Measurements from ENCODE around the gene OXTR. TPM values are rescaled to one million over a fixed set of nuclear protein-coding genes. Genes with fewer than 3 reads are reported as not detected.

OXTR gene
- total and polyA plus RNA-seq, 4 donors: 0.49 to 3.5 (median 1.9) TPM

DNA sequence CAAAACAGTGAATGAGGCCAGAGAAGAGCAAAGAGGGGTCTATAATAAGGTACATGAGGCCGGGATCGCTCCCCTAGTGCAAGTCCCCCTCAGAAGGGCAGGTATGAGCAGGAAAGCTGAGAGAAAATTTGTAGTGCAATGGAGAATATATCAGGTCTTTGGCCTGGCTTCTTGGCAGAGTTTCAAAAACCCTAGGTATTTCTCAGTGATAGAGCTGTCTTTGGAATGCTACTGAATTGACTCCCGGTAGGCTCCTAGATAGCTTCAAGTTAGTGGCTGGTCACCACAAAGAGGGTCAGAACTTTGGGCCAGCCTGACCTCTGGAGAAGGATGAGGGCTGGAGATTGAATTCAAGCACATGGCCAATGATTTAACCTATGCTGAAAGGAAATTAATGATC lies 30.6 kb upstream of the OXTR start:
- no peak overlapping the region for H3K4me3 ChIP-seq
- 71 to 80% methylated on average over 3 of the region's 3 CpGs for whole genome bisulfite sequencing, 2 donors

DNA sequence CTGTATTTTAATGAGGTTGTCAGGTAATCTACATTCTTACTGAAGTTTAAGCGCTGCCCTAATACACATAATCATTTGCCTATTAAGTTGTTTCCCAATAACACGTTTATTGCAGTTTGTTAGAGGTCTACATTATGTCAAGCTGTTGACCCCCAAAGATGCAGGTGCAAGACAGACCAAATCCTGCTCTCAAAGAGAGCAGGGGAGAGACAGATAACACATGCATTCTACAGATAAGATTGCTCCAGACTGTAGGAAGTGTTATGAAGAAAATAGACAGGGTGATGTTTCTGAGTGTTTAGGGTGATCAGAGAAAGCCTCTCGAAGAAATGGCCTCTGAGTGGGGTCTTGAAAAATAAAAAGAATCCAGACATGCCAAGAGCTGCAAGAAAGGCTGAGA lies 24.8 kb upstream of the OXTR start:
- Histone ChIP-seq H3K36me3 (ENCODE audit: control insufficient read depth in 4 of 4, insufficient read depth in 4 of 4, low read length in 4 of 4) (no peaks in the 10 kb centered on the region), H3K9ac (ENCODE audit: insufficient read depth in 1 of 2, low read length in 2 of 2) (no peak overlapping the region), H3K4me1 (ENCODE audit: control insufficient read depth in 5 of 5, insufficient read depth in 5 of 5, low read length in 5 of 5) (no peaks in the 10 kb centered on the region), H3K4me3 (no peak overlapping the region), H3K27me3 (ENCODE audit: control insufficient read depth in 3 of 3, insufficient read depth in 3 of 3, low read length in 2 of 3) (no peaks in the 10 kb centered on the region), H3K27ac (ENCODE audit: low read depth in 1 of 2, low read length in 1 of 2) (no peak overlapping the region), H3K9me3 (ENCODE audit: control insufficient read depth in 4 of 4, insufficient read depth in 3 of 4, low read length in 3 of 4) (peaks cover 0 to 2% (median 0%) of the 10 kb centered on the region in 4 donors)
- DNase-seq: no peak
- TF ChIP-seq, protein P1, sequence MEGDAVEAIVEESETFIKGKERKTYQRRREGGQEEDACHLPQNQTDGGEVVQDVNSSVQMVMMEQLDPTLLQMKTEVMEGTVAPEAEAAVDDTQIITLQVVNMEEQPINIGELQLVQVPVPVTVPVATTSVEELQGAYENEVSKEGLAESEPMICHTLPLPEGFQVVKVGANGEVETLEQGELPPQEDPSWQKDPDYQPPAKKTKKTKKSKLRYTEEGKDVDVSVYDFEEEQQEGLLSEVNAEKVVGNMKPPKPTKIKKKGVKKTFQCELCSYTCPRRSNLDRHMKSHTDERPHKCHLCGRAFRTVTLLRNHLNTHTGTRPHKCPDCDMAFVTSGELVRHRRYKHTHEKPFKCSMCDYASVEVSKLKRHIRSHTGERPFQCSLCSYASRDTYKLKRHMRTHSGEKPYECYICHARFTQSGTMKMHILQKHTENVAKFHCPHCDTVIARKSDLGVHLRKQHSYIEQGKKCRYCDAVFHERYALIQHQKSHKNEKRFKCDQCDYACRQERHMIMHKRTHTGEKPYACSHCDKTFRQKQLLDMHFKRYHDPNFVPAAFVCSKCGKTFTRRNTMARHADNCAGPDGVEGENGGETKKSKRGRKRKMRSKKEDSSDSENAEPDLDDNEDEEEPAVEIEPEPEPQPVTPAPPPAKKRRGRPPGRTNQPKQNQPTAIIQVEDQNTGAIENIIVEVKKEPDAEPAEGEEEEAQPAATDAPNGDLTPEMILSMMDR (IDR thresholded peaks at IDR 0.05; ENCODE audit: control extremely low read depth, extremely low read depth): no peak
- no peak for ATAC-seq (ENCODE audit: insufficient read depth, low FRiP score)
- 83 to 84% methylated on average over 3 of the region's 3 CpGs for WGBS, 2 donors

More for the DNA sequence above, 30.6 kb upstream of the OXTR start:
- Histone ChIP-seq H3K9ac (ENCODE audit: insufficient read depth in 1 of 2, low read length in 2 of 2) (no peak overlapping the region), H3K4me1 (ENCODE audit: control insufficient read depth in 5 of 5, insufficient read depth in 5 of 5, low read length in 5 of 5) (no peaks in the 10 kb centered on the region), H3K9me3 (ENCODE audit: control insufficient read depth in 4 of 4, insufficient read depth in 3 of 4, low read length in 3 of 4) (peaks cover 0 to 8% (median 2%) of the 10 kb centered on the region in 4 donors), H3K27me3 (ENCODE audit: control insufficient read depth in 3 of 3, insufficient read depth in 3 of 3, low read length in 2 of 3) (no peaks in the 10 kb centered on the region), H3K27ac (ENCODE audit: low read depth in 1 of 2, low read length in 1 of 2) (no peak overlapping the region), H3K36me3 (ENCODE audit: control insufficient read depth in 4 of 4, insufficient read depth in 4 of 4, low read length in 4 of 4) (no peaks in the 10 kb centered on the region)
- ATAC-seq (ENCODE audit: insufficient read depth, low FRiP score) (no peak), DNase-seq (no peak)
- TF ChIP-seq, protein P1 (IDR thresholded peaks at IDR 0.05; ENCODE audit: control extremely low read depth, extremely low read depth): no peak

DNA sequence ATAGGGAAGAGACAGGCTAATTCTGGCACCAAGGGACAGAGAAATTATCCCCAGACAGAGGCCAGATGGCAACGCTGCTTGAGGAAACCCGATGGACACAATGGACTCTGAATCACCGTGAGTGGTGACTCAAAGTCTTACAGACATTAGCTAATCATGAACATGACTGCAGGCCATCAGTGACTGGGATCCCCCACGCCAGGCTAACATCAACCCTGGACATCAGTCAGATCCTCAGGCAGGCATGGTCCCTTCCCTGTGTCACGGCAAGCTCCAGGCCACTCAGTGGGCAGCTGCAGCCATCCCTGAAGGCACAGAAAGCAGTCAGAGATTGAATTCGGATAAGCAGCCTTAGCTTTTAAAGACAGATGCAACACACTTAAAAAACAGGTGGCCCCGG lies 23.8 kb upstream of the OXTR start:
- DNase-seq (no peak), ATAC-seq (ENCODE audit: insufficient read depth, low FRiP score) (no peak)
- no peak overlapping the region for H3K27ac ChIP-seq (ENCODE audit: low read depth in 1 of 2, low read length in 1 of 2)
- no peak overlapping the region for H3K4me3 ChIP-seq
- H3K4me1 ChIP-seq (ENCODE audit: control insufficient read depth in 5 of 5, insufficient read depth in 5 of 5, low read length in 5 of 5): no peaks in the 10 kb centered on the region
- no peaks in the 10 kb centered on the region for H3K27me3 ChIP-seq (ENCODE audit: control insufficient read depth in 3 of 3, insufficient read depth in 3 of 3, low read length in 2 of 3)
- peaks cover 0 to 2% (median 0%) of the 10 kb centered on the region in 4 donors for H3K9me3 ChIP-seq (ENCODE audit: control insufficient read depth in 4 of 4, insufficient read depth in 3 of 4, low read length in 3 of 4)
- H3K9ac ChIP-seq (ENCODE audit: insufficient read depth in 1 of 2, low read length in 2 of 2): no peak overlapping the region
- TF ChIP-seq, protein P1 (IDR thresholded peaks at IDR 0.05; ENCODE audit: control extremely low read depth, extremely low read depth): no peak
- H3K36me3 ChIP-seq (ENCODE audit: control insufficient read depth in 4 of 4, insufficient read depth in 4 of 4, low read length in 4 of 4): no peaks in the 10 kb centered on the region
- WGBS, 2 donors: 95 to 97% methylated on average over 7 of the region's 7 CpGs

DNA sequence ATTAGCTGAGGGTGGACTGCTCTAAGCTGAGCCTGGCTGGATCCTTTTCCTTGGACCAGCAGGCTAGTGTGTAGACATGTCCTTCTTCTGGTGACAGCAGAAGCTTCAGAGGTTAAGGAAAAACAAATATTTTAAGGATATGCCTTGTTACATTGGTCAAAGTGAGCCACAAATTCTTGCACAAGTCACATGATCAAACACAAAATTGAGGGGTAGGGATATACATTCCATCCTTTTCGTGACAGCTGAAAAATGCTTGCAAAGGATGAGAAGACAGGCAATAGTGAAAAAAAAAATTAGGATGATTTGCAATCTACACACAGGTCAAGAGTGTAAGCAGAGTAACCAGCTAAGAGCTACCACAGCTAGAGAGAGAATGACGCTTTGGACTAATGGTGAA lies 21.1 kb upstream of the OXTR start:
- no peaks in the 10 kb centered on the region for H3K36me3 ChIP-seq (ENCODE audit: control insufficient read depth in 4 of 4, insufficient read depth in 4 of 4, low read length in 4 of 4)
- ATAC-seq (ENCODE audit: insufficient read depth, low FRiP score) (no peak), DNase-seq (no peak)
- H3K4me1 ChIP-seq (ENCODE audit: control insufficient read depth in 5 of 5, insufficient read depth in 5 of 5, low read length in 5 of 5): no peaks in the 10 kb centered on the region
- no peak overlapping the region for H3K9ac ChIP-seq (ENCODE audit: insufficient read depth in 1 of 2, low read length in 2 of 2)
- H3K27me3 ChIP-seq (ENCODE audit: control insufficient read depth in 3 of 3, insufficient read depth in 3 of 3, low read length in 2 of 3): no peaks in the 10 kb centered on the region
- TF ChIP-seq, protein P1 (IDR thresholded peaks at IDR 0.05; ENCODE audit: control extremely low read depth, extremely low read depth): no peak
- H3K4me3 ChIP-seq: no peak overlapping the region
- WGBS, 2 donors: 89 to 93% methylated on average over 2 of the region's 2 CpGs
- H3K27ac ChIP-seq (ENCODE audit: low read depth in 1 of 2, low read length in 1 of 2): no peak overlapping the region
- no peaks in the 10 kb centered on the region for H3K9me3 ChIP-seq (ENCODE audit: control insufficient read depth in 4 of 4, insufficient read depth in 3 of 4, low read length in 3 of 4)

Measured in lung (tissue), 12 donors.